ENCODE results near the gene UBB.

The UBB gene

DNA sequence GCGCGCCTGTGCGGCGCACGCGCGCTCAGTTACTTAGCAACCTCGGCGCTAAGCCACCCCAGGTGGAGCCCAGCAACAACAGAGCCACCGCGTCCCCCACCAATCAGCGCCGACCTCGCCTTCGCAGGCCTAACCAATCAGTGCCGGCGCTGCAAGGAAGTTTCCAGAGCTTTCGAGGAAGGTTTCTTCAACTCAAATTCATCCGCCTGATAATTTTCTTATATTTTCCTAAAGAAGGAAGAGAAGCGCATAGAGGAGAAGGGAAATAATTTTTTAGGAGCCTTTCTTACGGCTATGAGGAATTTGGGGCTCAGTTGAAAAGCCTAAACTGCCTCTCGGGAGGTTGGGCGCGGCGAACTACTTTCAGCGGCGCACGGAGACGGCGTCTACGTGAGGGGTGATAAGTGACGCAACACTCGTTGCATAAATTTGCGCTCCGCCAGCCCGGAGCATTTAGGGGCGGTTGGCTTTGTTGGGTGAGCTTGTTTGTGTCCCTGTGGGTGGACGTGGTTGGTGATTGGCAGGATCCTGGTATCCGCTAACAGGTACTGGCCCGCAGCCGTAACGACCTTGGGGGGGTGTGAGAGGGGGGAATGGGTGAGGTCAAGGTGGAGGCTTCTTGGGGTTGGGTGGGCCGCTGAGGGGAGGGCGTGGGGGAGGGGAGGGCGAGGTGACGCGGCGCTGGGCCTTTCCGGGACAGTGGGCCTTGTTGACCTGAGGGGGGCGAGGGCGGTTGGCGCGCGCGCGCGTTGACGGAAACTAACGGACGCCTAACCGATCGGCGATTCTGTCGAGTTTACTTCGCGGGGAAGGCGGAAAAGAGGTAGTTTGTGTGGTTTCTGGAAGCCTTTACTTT is at the start of gene UBB:
TSS of gene UBB (plus strand) at position 452 of the 856 bp plus-strand sequence. CDS start 817 bp downstream, outside the sequence.
- DNase-seq: peak; percentile 97

DNA sequence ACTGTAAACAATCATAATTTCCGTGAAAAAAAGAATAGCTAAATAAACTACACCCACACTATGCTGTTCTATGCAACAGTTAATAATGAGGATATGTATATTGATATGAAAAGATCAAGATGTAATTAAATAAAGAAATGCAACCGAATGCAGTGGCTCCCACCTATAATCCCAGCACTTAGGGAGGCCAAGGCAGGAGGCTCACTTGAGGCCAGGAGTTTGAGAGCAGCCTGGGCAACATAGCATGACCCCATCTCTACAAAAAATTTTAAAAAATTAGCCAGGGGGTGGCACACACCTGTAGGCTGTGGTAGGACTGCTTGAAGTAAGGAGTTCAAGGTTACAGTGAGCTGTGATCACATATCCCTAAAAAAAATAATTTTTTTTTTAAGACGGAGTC is 42.5 kb upstream of the UBB start:
- no peak for DNase-seq

DNA sequence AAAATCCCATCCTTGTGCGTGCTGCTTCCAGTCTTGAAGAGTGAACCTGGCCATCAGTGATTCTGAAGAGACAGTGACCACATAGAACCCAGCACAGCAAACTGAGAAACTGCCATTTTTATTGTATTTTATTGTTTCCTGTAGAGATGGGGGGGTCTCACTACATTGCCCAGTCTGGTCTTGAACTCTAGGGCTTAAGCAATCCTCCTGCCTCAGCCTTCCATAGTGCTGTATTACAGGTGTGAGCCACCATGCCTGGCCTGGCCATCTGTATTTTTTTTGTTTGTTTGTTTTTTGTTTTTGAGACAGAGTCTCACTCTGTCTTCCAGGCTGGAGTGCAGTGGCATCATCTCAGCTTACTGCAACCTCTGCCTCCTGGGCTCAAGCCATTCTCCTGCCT is 41.5 kb upstream of the UBB start:
- DNase-seq: no peak

DNA sequence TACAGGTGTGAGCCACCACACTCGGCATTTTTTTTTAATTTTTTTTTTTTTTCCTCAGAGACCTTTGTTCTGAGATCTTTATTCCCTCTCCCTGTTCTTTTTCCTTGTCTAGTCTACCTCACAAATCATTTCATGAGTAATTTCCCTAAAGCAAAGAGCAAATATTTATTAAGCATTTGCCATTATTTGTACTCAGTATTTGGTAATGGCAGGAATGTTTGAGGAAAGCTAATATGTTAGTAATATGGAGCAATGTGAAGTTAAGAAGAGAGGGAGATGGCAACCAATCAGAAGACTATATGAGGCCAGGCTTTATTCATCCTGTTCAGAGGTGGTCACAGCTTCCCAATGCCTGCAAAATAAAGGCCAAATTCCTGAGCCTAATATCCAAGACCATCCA is 40.9 kb upstream of the UBB start:
- no peak for DNase-seq

DNA sequence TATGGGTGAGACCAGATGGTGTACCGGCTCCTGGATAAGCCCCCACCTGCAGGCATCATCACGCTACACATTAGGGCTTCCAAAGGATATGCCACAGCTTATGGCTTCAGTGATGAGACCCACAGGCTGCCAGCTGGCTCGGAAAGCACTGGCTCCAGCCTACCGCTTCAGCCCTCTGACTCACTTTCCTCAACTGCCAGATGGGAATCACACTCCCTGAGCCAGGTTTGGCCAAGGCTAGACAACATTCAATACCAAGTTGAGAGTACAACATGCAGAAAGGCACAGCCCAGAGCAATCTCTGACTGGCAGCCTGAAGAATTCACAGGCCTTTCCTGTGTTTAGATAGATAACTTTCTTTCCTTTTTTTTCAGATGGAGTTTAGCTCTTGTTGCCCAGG is 37.9 kb upstream of the UBB start:
- DNase-seq: no peak

DNA sequence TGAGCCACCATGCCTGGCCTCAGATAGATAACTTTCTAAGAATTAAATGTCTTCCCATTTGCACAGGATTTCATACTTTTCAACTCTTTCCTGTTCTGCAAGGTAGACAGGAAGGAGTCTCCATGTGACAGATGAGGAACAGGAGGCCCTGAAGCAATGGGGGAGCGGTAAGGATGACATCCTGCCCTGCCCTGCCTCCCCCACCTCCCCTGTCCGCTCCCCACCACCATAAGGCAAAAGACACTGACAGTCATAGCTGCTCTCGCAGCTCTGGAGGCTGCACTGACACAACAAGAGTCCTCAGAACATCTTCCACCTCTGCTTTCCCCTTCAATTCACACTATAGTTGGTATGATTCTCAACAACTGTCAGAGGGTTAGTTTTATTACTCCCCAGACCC is 37.3 kb upstream of the UBB start:
- DNase-seq: no peak

DNA sequence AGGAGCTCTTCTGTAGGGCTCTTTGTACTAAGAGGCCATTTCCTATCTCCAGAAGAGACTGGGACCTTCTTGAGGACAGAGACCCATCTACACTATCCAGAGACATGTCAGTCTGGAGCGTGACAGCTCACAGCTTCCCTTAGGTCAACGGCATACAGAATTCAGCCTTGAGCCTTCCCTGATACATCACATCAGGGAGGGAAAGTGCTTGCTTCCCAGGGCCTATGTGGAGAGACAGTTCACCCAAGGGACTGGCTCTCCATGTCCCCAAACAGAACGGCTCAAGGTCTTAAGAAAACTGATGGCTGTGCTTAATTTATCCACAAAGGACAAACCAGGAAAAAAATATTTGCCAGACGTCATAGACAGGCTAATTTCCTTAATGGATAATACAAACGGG is 35.3 kb upstream of the UBB start:
- DNase-seq: no peak

DNA sequence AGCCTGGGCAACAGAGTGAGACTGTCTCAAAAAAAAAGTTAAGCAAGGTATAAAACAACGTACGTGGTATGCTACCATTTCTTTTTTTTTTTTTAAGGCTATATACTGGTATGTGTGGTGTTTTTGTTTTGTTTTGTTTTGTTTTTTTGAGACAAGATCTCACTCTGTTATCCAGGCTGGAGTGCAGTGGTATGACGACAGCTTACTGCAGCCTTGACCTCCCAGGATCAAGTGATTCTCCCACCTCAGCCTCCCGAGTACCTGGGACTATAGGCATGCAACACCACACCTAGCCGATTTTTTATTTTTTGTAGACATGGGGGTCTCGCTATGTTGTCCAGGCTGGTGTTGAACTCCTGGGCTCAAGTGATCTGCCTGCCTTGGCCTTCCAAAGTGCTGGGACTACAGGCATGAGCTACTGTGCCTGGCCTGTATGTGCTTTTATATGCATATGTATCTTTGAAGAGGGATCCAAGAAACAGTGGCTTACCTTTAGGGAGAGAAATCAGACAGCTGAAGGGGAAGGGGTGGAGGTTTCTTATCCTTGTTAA is 34.1 kb upstream of the UBB start:
- no peak for DNase-seq

DNA sequence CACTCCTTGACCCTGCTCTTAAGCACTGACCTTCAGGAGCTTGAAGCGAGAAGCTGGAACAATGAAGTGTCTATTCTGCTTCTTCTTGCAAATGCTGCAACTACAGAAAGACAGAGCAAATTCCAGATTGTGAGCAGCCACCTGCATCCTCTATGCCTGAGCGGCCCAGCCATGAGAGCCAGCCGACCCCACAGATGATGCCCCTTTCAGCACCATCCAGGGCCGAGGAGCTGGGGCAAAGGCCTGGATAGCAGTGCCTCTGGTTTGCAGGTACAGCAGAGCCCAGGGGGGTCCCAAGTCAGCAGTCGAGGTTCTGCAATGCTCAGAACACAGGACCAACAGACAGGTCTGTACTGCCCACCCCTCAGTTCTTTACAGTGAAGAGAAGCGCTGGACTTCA is 32.3 kb upstream of the UBB start:
- no peak for DNase-seq

DNA sequence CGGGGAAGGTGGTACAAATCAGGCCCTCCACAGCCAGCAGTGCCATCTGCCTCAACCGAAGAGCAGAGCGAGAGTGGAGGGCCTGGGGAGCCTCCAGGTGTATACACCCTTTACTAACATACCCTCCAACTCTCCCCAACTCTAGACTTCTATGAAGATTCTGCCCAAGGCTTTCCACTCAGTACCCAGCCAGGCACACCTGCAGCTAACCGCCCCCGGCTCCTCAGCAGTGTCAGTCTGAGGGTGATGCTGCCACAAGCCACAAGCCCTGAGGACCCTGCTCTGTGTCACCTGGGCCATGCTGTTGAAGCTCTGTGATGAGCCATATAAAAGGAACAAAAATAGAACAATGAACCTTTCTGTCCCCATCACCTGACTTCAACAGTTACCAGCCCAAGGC is 31.5 kb upstream of the UBB start:
- DNase-seq: no peak

DNA sequence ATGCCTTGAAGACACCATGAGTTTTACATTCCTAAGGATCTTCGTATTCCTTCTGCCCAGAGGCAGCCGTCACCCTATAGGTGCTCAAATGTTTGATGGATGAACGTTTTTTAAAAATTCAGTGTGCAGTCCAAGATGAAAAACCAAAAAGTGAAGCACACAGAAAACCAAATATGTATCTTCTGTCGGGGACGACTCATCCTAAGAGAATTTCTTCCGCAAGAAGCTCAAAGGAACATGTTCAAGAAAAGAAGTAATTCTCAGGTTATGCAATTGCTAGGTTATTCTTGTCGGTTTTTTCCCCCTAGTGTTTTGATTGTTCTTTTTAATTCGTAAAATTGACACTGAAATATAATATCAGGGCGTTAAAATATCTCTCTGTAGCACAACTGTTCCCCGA is 29.1 kb upstream of the UBB start:
- DNase-seq: no peak

DNA sequence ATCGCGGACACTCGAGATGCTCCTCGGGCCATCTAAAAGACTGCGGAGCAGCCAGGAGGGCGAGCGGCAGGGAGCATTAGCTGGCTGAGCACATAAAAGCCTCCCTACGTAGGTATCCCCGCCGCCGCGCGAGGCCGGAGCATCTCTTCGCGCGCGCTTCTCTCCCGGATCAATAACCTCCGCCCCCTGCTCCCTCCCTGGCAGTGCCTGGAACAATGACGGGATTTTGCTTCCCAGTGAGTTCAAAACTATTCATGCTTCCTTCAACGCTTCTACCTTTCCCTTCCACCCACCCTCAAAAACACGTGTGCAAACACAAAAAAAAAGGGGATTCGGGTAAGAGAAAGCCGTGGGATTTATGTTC is 28.6 kb upstream of the UBB start:
- DNase-seq: peak; percentile 78

DNA sequence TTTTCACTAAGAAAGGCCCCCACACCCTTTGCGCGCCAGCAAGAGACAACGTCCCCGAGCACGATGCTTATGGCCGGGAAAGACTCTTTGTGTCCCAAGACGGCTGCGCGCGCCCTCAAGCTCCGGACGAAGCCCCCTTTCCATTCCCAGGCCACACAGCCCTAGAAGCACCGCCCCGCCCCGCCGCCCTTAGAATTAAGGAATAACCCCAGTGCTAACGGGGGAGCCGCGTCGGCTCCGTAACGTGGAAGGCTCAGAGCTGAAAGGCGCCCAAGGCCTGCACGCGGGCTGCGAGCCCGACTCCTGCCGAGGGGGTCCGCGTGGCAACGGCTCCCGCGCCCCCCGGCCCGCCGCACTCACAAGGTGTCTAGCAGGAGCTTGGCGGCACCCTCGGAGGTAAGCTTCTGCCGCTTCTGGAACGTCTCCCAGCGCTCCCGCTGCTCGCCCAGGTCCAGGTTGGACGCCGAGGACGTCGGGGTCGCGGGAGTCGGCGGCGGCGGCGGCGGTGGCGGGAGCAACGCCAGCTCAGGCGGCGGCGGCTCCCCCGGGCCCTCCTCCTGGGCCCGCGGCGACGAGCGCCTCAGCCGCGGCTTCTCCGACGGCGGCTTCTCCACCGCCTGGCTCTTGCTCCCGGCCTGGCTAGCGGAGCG is 28.1 kb upstream of the UBB start:
- peak; percentile 78 for DNase-seq

DNA sequence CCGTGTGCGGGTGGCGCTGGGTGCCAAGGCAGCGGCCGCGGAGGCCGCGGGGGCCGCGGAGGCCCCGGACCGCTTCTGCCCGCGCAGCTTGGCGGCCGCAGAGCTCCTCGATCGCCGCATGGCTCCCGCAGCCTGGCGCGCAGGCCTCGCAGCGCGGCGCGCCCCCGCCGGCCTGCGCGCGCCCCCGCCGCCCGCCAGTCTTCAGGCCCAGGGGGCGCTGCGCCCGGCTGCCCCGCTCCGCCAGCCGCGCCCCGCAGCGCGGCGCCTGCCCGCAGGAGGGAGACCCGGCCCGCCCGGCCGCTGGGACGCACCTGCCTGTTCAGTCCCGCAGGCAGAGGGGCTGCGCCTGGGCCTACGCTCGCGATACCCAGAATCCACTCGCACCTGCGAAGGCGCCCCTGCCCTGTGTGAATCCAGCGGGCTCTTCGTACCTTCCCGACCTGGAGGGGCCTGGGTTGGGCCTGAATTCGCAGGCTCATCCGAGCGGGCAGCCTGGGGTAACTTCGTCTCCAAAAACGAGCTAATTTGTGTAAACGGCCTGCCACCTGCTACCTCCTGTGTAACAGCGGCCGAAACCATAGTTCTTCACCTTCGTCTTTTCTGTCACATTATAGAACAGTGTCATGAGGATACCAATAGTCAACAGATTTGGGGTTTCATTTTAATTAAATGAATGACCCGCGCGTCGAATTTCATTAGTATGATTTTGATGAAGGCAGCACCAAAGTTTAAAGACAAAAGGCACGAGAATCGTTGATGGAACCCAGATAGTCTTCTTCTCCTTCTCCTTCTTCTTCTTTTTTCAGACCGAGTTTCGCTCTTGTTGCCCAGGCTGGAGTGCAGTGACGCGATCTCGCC is 27.3 kb upstream of the UBB start, which contains the start of gene CENPV:
TSS of gene CENPV (minus strand) at position 153 of the 858 bp plus-strand sequence. CDS start at position 120, 33 bp downstream.
- DNase-seq: no peak

DNA sequence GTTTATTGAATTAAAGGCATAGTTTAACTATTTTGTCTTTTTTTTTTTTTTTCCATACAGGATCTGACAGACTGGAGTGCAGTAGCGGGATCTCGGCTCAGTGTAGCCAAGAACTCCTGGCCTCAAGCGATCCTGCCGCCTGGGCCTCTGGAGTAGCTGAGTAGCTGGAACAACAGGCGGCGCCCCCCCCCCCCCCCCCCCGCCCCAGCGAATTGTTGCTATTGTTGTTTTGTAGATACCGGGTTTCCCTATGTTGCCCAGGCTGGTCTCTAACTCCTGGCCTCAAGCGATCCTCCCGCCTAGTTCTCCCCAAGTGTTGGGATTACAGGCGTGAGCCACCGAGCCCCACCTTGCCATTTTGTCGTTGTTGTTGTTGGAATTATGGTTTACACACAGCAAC is 26.3 kb upstream of the UBB start:
- no peak for DNase-seq

DNA sequence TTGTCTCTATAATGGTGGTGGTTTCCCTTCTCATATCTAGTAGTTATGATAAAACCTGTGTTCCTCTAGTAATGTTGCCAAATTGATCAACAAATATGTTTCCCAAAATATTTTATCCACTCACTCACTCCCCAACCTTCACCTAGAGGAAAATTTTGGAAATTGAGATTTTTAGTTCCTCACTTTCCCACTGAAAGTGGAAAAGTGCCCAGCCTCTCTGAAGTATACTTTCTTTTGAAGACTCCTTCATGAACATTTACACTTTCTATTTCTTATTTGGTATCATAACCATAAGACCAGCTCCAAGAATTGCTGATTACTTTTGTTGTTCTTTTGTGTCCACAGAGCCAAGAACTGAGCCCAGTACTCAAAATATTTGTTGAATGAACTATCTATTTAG is 22.5 kb upstream of the UBB start:
- no peak for DNase-seq

DNA sequence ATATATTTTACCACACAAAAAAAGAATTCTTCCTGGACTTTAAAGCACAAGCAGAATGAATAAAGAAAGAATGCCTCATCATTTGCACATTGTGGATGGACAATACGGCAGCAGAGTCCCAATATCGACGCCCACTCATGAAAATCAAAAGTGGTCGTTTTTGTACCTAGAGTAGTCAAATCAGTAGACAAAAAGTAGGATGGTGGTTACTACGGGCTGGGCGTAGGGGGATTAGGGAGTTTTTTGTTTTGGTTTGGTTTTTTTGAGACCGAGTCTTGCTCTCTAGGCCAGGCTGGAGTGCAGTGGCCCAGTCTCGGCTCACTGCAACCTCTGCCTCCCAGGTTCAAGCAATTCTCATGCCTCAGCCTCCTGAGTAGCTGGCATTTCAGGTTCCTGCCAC is 19.0 kb upstream of the UBB start:
- DNase-seq: no peak

DNA sequence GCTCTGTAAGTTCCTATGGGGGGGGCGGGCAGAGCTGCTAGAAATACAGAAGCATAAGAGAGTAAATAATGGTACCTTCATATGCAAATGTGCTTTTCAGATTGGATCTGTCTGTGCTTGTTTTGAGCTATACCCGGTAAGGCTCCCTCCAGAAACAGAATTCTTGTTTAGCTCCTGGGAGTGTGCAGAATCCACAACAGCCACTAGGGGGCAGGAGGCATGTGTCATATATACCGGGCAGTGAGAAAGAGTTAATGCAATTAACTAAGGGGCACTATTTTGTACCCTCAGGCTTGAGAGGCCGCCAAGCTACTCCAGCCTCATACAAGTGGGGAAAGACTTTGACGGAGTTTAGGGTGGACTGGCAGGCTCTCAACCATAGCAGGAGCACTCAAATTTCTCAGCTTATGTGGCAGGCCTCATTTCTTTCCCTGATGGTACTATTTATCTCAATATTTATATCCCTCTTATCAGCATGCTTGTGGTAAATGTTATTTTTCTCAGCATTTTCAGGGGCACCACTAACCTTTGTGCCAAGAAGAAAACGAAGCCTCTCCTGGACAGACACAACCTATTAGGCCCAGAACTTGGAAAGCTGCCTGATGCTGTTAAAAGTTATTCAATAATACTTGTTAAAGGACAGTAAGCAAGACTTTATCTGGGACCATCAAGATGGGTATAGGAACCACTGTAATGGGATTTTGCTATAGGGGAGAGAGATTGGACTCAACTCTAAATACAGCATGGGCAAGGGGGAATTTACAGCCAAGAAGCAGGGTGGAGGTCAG is 16.9 kb upstream of the UBB start:
- peak; percentile 20 for DNase-seq

DNA sequence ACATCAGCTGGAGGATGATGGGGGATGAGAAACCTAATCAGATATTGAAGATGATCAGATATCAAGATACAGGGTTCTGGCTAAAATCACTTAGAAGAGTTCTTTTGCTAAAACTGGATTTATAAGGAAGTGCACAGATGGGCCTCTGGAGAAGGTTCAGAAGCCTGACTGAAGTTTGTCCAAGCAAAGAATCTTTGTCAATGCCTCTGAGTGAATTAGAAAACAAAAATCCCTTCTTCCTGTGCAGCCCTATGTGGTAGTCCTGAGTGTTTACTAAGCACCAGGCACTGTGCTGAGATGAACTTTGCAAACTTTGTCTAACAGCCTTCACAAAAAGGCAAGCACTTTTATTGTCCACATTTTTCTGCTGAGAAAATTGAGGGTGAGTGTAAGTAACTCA is 16.3 kb upstream of the UBB start:
- DNase-seq: no peak

DNA sequence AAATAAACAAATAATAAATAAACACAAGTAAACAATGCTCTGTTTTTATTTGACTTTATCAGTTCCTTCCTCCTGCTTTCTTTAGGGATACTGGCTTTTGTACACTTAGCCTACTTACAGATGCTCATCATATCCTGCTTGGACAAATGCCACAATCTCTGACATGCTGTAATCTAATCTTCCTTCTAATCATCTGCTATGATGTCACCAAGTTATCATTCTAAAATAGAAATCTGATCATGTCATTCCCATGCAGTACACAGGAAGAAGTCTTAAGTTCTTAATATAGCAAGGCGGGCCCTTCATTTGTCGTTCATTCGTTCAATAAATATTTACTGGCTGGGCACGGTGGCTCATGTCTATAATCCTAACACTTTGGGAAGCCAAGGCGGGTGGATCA is 9.1 kb upstream of the UBB start:
- DNase-seq: no peak

DNA sequence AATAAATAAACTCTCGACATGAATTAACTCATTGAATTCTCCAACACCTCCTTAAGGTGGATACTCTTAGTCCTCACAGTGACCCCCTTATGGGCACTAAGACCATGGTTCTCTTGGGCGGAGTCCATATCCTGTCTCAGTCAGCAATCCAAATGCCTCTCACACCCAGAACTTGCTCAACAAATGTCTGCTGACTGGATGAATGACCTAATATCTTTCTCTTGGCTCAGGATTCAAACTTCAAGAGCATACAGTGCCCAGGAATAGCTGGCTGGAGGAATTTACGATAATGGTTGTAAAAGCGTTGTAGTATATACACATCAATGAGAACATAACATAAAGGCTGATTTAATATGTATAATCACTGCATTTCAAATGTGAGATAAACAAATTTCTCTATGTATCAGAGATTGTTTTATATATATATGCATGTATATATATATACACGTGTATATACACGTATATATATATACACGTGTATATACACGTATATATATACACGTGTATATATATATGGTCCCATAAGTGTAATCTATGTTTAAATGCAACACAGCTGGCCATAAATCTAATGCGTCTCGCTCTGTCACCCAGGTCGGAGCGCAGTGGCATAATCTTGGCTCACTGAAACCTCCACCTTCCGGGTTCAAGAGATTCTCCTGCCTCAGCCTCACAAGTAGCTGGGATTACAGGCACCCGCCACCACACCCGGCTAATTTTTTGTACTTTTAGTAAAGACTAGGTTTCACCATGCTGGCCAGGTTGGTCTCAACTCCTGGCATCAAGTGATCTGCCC is 6.5 kb upstream of the UBB start:
- DNase-seq: no peak

DNA sequence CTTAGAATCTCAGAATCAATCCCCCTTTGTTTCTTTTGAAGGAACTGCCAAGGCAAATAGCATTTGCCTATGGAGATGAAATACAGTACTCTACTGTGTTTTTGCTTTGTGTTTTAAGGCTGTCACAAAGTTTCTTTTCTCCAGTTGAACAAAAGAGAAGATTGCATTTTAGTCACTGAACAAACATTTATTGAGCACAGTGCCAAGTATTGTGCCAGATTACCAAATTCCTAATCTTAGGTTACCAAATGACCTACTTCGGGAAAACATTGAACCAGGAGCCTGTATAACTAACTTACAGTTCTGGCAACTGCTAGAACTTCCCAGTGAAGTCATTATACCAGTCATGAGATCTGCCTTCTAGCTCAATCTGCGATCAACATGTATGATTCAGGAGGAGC is 3.0 kb upstream of the UBB start:
- DNase-seq: no peak
